HG03439 (cell line): ENCODE measurements around the gene CEP135.
"Not testable (repeated sequence)": the region's sequence is repeated elsewhere in the genome, so short reads cannot be mapped to it uniquely, and the experiment has no call there.

Experiments used
- ATAC-seq: cut with Tn5 transposase; IDR thresholded peaks from one replicate; pipeline ENCODE4 v1.9.1; 2021; ENCODE audit warnings: mild to moderate bottlenecking, moderate library complexity; ENCODE audit not compliant: unreplicated experiment

CEP135 gene, protein sequence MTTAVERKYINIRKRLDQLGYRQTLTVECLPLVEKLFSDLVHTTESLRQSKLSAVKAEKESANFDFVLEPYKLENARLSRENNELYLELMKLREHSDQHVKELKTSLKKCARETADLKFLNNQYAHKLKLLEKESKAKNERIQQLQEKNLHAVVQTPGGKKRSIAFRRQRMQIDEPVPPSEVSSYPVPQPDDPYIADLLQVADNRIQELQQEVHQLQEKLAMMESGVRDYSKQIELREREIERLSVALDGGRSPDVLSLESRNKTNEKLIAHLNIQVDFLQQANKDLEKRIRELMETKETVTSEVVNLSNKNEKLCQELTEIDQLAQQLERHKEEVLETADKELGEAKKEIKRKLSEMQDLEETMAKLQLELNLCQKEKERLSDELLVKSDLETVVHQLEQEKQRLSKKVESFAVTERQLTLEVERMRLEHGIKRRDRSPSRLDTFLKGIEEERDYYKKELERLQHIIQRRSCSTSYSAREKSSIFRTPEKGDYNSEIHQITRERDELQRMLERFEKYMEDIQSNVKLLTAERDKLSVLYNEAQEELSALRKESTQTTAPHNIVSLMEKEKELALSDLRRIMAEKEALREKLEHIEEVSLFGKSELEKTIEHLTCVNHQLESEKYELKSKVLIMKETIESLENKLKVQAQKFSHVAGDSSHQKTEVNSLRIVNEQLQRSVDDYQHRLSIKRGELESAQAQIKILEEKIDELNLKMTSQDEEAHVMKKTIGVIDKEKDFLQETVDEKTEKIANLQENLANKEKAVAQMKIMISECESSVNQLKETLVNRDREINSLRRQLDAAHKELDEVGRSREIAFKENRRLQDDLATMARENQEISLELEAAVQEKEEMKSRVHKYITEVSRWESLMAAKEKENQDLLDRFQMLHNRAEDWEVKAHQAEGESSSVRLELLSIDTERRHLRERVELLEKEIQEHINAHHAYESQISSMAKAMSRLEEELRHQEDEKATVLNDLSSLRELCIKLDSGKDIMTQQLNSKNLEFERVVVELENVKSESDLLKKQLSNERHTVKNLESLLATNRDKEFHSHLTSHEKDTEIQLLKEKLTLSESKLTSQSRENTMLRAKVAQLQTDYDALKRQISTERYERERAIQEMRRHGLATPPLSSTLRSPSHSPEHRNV

DNA sequence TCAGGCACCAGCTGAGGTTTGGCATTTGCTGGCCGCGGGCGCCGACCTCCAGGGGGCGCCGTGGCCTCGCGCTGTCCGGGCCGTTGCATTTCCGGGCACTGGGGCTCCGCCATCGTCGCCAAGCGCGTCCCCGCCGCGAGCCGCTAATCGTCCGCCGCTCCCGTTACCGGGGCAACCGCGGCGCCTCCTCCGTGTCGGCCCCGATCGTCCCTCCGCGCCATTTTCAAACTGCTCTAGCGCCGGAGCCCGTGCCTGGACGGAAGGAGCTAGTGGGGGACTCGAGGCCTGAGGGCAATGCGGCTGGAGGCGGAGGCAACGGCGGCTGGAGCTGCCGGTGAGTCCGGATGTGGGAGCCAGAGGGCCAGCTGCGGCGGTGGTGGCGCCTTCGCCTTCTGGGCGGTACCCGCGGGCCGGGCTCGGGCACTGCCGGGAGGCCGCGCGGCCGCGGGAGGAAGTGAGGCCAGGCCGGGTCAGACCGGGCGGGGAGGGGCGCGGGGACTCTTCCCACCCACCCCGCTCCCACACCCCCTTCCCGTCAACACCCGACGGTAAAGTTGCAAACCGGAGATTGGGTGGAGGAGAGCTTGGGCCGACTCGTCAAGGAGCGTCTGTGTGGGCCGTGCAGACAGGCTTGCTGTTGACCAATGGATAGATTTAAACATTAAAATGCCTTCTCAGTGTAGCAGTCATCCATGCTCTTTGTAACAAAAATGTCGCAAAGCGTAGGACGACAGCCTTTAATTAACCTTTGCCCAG is at the start of gene CEP135:
Gene CEP135, plus strand, starts transcription at position 220 of the 756 bp plus-strand sequence. CDS start 3,186 bp downstream, outside the sequence.
- ATAC-seq: peak; percentile 80

DNA sequence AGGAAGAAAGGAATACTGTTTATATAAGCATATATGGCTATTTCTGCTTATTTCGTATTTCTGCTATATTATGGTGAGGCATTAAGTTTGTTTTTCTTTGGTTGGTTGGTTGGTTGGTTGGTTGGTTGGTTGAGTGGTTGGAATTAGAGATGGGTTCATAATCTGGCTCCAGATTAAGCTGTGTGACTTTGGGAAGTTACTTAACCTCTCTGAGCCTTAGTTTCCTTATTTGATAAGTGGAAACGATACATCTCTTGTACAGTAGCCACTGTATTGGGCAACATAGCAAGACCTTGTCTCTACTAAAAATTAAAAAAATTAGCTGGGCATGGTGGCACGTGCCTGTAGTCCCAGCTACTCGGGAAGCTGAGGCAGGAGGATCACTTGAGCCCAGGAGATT is 46.1 kb upstream of the CEP135 start:
- no peak for ATAC-seq

DNA sequence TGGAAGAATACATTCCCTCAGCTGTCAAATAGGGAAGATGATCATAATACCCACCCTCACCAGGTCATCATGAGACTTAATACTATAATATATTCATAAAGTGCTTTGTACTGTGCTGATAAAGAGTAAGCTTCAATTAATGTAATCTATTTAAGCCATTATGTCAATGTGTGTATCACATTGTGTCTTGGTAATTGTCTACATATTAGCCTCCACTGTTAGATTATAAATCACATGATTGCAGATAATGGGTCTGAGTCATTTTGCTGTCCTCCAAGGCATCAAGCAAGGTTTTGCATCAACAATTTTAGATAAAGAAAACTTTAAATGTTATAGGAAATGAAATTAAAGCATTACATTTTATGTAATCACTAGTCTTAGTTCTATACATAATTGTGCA is 45.2 kb upstream of the CEP135 start:
- no peak for ATAC-seq

DNA sequence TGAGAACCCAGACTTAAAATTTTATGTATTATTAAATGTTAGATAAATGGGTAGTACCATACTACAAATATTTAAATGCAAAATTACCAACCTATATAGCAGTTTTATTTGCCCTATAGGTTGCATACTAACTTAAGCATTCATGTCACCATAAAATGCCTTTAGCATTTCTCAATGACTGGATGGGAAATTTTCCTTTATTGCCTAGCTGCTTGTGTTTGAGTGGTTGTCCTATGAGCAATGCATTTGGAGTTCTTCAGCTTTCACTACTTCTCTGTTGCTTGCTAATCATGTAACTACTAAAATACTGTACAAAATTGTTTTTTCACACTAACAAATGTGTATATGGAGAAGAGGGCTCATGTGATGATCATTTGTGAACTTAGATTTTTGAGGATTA is 44.2 kb upstream of the CEP135 start:
- no peak for ATAC-seq

DNA sequence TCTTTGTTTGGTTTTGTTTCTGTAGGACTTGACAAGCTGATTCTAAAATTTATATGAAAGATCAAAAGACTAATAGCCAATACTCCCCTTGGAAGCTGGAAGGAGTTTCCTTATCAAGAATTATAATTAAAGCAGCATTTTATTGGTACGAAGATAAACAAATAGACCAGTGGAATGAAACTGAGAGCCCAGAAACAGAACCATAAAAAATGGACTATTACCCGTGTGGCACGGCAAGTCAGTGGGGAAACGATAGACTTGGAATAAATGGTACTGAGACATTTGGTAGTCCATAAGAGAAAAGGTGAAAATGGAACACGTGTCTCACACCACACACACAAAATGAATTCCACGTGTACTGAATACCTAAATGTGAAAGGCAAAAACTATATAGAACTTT is 42.4 kb upstream of the CEP135 start:
- ATAC-seq: no peak

DNA sequence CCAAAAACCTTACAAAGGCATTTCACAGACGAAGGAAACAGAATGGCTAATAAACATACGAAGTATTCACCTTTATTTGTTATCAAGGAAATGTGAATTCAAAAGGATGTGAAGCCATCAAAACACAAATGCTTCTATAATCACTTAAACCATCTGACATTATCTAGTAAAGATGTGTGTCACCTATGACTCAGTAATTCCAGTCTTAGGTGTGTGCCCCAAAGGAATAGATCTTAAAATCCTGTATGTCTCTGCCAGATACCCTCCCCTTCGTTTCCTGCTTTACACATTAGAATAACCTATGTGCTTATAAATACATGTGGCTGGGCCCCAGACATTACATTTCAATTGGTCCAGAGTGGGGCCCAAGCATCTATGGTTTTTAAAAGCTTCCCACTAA is 41.8 kb upstream of the CEP135 start:
- ATAC-seq: no peak

DNA sequence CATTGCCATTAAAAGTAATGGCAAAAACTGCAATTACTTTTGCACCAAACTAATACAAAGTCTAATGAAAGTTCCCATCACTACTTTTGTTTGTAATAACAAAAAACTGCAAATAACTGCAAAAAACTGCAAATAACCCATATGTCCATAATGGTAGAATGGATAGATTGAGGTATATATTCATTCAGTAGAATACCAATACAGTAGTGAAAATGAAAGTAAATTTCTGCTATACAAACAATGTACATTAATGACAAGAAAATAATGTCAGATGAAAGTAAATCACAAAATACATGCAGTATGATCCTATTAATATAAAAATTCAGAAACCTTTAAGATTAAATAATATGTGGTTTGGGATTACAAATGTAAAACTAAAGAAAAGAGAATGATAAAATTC is 41.3 kb upstream of the CEP135 start:
- ATAC-seq: no peak

DNA sequence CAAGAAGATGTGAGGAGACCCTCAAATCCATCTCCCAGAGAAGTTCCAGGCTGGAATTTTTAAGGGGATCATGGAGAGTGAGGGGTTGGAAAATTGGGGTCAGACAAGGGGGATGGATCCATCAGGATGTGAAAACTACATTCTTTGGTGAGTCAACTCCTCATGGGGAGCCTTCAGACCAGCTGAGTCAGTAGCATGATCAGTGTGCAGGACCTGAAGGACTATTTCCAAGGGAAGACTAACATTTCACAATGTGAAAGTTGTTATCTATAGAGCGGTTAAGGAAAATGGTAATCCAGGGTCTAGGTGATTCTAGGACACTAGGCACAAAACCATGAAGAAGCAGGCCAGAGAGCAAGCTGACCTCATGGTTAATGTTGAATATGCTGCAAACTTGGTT is 38.6 kb upstream of the CEP135 start:
- ATAC-seq: no peak

DNA sequence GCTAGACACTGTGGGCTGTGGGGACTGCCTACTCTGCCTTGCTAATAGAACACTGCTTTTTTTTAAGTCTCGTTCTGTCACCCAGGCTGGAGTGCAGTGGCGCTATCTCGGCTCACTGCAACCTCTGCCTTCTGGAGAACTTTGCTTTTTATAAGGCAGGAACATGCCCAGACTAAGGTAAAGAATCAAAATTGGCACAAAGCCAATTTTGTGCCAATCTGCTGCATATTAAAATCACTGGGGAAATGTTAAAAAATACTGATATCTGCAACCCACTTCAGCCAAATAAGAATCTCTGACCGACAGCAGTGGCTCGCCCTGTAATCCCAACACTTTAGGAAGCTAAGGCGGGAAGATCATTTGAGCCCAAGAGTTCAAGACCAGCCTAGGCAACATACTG is 36.5 kb upstream of the CEP135 start:
- no peak for ATAC-seq

DNA sequence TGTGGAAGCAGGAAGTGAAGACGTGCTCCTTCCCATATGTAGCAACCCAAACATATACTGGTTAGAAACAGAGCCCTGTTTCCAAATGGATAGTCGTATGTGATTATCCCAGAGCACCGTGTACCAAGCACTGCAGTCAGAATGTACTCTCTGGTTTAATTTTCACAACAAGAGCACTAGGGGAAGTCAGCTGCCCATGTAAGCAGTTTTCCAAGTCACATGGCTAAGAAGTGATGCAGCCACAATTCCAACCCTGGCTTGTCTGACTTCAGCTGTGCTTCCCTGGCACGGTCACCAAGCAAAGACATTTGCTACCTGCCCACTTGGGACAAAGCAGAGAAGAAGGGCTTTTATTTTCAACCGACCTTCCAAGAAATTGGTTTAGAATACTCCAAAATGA is 28.2 kb upstream of the CEP135 start:
- ATAC-seq: no peak

DNA sequence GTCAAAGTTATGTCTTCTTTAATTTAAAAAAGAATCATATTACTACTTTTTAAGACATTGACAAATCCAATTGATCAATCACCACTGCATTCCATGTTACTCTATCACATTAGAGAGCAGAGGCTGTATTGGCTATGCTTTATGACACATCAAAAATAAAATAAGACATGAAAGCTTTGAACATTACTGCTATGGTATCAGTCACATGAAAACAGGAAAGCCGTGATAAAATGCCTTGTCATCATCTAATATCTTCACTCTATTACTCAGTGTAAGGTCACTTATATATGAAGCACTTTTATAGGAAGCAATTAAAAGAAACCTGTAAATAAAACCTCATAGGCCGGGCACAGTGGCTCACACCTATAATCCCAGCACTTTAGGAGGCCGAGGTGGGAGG is 27.7 kb upstream of the CEP135 start:
- ATAC-seq: no peak

DNA sequence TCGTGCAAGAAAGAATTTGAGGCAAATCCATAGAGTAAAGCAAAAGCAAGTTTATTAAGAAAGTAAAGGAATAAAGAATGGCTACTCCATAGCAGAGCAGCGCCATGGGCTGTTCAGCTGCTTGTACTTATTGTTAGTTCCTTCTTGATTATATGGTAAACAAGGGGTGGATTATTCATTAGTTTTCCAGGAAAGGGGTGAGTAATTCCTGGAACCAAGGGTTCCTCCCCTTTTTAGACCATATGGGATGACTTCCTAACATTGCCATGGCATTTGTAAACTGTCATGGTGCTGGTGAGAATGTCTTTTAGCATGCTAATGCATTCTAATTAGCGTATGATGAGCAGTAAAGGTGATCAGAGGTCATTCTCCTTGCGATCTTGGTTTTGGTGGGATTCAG is 23.5 kb upstream of the CEP135 start:
- ATAC-seq: no peak

DNA sequence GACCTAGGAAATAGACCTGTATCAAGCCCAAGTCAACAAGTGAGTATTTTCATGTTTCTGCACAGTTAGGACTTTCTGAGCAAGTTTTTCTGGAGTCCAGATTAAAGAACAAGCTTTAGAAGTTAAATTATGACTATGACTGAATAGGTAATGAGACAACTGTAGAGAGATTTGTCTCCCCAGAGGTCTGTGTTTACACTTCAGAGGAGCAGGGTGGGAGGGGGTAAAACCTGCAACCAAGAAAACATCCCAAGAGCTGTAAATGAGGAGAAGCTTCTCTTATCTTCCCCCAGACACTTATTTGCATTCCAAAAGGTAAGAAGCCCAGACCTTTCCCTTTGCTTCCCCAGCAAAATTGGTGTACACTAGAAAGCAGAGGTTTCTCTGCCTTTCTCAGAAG is 22.1 kb upstream of the CEP135 start:
- ATAC-seq: no peak

DNA sequence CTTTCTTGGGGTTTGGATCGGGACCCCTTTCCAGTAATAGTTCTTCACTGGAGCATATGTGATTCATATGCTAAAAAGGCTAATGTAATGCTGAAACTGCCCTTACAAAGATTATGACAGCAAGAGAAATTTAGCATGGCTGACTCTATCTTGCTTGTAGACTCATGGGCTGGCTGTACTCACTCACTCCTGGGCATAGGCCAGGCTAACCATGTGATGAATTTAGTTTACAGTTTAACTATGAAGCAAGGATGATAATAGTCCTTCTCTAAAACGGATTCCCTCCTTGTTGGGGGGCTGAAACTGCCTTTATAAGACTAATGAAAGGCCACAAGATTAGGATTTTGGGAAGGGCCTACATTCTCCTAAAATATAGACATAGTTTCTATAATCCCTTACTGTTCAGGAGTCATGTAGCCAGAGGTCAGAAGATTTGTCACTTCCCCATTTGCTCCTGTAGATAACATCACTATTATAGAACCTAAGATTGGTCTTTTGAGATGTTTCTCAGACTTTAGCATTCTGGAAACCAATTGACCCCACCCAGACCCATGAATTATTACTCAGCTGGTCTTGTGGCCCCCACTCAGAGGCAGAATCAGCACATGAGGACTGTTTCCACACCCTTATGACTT is 20.8 kb upstream of the CEP135 start:
- ATAC-seq: no peak

DNA sequence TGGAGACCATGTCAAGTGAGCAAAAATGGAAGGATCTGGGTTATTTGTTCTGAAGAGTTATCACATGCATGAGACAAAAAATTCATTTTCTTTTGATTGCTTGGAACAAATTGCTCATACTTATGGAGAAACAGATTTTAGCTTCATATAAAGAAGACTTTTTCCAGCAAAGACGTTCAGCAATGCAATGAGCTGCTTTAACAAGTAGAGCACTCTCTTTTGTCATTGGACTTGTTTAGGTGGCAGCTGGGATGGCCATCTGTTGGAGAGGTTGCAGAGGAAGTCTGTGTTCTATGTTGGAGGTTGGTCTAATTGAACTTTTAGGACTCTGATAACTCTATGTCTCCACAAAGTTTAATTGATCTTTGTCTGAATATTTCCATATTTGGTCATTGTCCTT is 19.9 kb upstream of the CEP135 start:
- no peak for ATAC-seq

DNA sequence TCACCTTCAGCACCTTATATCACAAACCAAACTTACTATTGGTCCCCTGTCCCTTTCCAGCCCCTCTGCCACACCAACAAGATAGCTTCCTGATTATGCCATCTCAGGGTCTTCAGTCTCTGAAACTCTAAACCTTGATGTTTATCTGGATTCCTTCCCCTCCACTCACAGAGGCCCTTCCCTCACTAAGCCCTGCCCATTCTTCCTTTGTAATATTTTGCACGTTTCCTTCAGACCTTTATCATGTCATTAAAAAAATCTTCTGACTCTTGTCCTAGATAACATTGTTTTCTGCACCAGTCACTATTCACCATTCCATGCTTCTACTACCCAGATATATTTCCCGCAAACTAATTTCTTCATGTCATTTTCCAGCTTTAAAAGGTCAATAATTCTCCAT is 17.7 kb upstream of the CEP135 start:
- ATAC-seq: no peak

DNA sequence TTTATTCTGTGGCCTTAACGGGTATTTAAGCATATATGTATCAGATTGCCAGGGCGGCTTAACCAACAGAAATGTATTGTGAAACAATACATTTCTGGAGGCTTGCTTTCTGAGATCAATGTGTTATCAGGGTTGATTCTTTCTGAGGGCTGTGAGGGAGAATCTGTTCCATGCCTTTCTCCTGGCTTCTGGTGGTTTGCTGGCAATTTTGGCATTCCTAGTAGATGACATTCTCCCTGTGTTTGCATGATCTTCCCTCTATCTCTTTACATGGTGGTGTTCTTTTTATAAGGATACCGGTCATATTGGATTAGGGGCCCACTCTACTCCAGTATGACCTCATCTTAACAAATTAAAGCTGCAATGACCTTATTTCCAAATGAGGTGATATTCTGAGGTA is 16.9 kb upstream of the CEP135 start:
- ATAC-seq: no peak

DNA sequence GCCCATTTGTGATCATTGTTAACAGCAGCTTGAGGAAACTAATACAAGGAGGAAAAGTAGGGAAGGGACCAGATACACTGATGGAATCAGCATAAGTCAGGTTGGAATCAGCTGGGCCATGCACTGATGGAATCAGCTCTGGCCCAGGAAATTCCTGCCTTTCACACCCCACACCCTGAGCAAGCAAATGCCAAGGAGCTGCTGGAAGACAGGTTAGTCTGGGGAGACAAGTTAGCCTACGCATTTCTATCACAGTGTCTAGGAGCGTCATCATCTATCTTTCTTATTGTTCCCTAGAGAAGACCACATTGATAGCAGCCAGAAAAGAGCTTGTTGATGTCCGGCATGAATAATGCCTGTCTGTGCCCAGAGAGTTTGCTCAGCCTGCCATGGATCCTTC is 16.2 kb upstream of the CEP135 start:
- ATAC-seq: no peak

DNA sequence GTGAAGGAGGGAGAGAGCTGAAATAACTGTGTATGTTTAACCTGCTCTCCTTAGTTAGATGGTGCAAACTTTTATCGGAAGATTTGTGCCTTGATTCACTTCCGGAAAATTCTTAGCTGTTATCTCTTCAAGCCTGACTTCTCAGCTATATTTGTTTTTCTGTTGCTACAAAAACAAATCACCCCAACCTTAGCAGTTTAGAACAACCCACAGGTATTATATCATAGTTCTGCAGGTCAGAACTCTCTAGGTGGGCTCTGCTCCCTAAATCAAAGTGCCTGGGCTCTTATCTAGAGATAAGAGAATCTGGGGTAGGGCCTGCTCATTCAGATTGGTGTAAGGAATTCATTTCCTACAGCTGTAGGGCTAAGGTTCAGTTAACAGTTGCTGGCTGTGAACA is 15.1 kb upstream of the CEP135 start:
- no peak for ATAC-seq

DNA sequence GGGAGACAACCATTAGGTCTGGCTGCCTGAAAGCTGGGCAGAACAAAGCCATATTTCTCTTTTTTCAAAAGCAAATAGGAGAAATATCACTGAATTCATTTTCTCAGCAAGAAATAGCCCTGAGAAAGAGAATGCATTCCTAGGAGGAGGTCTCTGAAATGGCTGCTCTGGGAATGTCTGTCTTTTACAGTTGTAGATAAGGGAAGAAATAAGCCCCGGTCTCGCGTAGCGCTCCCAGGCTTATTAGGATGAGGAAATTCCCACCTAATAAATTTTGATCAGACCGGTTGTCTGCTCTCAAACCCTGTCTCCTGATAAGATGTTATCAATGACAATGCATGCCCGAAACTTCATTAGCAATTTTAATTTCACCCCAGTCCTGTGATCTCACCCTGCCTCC is 12.8 kb upstream of the CEP135 start:
- not testable (repeated sequence) for ATAC-seq
